ENCODE data around the gene FAH. TPM values are rescaled to one million over a fixed set of nuclear protein-coding genes. Genes with fewer than 3 reads are reported as not detected.
A peak's percentile ranks its signal among the peaks of the same experiment; 100 is the strongest.

Gene FAH
- total RNA-seq, 1 experiment from 2014 or later = 21.5 TPM

DNA sequence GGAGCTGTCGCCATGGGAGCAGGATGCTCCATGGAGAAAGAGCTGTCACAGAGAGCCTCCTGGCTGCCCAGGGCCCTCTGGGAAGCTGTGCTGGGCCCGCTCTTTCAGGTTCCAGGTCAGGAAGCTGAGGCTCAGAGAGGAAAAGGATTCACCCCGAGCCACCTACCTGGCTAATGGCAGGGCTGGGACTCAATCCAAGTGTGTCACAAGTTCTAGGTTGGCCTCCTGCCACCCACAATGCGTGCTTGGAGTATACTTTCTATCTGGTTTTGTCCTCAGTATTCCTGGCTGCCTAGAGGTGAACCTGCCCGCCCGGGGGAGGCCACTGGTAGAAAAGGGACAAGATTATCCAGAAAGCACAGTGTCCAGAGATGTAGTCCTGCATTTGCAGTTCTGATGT is 23.6 kb downstream of the FAH start:
- no peak overlapping the region for H2BK15ac ChIP-seq (ENCODE audit: low read depth, low read length)
- no peak overlapping the region for H3K14ac ChIP-seq (ENCODE audit: insufficient read depth, low read length)
- no peak overlapping the region for H3K56ac ChIP-seq (ENCODE audit: insufficient read length, low read depth, low read length)
- H3K27ac Mint-ChIP-seq = peak overlapping the region in 1 of 3 experiments; percentile 83; a peak in 2 of 7 replicates
- no peak overlapping the region for H3K9ac ChIP-seq (ENCODE audit: extremely low read depth, insufficient read length, low read length)
- H3K79me2 ChIP-seq (ENCODE audit: insufficient read depth, low read length) = no peaks in the 10 kb centered on the region
- no peaks in the 10 kb centered on the region for H3K27me3 ChIP-seq (ENCODE audit: insufficient read depth, low read length)
- no peaks in the 10 kb centered on the region for H3K4me1 ChIP-seq (ENCODE audit: insufficient read depth, low read length)
- H2BK5ac ChIP-seq (ENCODE audit: insufficient read length, low read length) = no peak overlapping the region
- H2AK5ac ChIP-seq (ENCODE audit: insufficient read length, low read length) = no peak overlapping the region
- H3K79me1 ChIP-seq (ENCODE audit: insufficient read depth, low read depth, low read length, poor library complexity, severe bottlenecking) = no peaks in the 10 kb centered on the region
- no peak overlapping the region for H3K18ac ChIP-seq (ENCODE audit: insufficient read length, low read depth, low read length)
- no peak overlapping the region for H2AFZ ChIP-seq (ENCODE audit: low read length)
- H4K5ac ChIP-seq (ENCODE audit: insufficient read length, low read depth, low read length) = no peak overlapping the region
- no peaks in the 10 kb centered on the region for H3K9me3 Mint-ChIP-seq
- no CpG with 5 or more reads among the region's 6 CpGs for WGBS (ENCODE audit: extremely low coverage, insufficient read length, low lambda C conversion rate)
- H3K4me3 Mint-ChIP-seq = no peak overlapping the region
- H3K36me3 Mint-ChIP-seq (ENCODE audit: insufficient read depth in 1 of 3, low read depth in 3 of 3) = peaks cover 6 to 27% (median 7%) of the 10 kb centered on the region in 3 experiments; a peak in 5 of 7 replicates
- TF ChIP-seq, protein P1, sequence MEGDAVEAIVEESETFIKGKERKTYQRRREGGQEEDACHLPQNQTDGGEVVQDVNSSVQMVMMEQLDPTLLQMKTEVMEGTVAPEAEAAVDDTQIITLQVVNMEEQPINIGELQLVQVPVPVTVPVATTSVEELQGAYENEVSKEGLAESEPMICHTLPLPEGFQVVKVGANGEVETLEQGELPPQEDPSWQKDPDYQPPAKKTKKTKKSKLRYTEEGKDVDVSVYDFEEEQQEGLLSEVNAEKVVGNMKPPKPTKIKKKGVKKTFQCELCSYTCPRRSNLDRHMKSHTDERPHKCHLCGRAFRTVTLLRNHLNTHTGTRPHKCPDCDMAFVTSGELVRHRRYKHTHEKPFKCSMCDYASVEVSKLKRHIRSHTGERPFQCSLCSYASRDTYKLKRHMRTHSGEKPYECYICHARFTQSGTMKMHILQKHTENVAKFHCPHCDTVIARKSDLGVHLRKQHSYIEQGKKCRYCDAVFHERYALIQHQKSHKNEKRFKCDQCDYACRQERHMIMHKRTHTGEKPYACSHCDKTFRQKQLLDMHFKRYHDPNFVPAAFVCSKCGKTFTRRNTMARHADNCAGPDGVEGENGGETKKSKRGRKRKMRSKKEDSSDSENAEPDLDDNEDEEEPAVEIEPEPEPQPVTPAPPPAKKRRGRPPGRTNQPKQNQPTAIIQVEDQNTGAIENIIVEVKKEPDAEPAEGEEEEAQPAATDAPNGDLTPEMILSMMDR (conservative IDR thresholded peaks at IDR 0.05) = no peak
- no peak overlapping the region for H2BK12ac ChIP-seq (ENCODE audit: insufficient read length, low read depth, low read length)
- H2BK120ac ChIP-seq (ENCODE audit: low read depth, low read length, poor library complexity, severe bottlenecking) = no peak overlapping the region
- H3K23me2 ChIP-seq (ENCODE audit: insufficient read length, low read depth, low read length, poor library complexity, severe bottlenecking) = no peaks in the 10 kb centered on the region
- H3K27me3 Mint-ChIP-seq (ENCODE audit: low read depth) = no peaks in the 10 kb centered on the region
- no peaks in the 10 kb centered on the region for H3K9me3 ChIP-seq (ENCODE audit: control insufficient read depth, low read depth, low read length)
- no peak overlapping the region for H4K91ac ChIP-seq (ENCODE audit: insufficient read length, low read depth, low read length)
- no peak overlapping the region for H3K4ac ChIP-seq (ENCODE audit: low read depth, low read length)
- no peaks in the 10 kb centered on the region for H3K4me1 Mint-ChIP-seq
- no peak overlapping the region for H2BK20ac ChIP-seq (ENCODE audit: low read depth, low read length, poor library complexity, severe bottlenecking)
- H4K20me1 ChIP-seq (ENCODE audit: control insufficient read depth, insufficient read depth, insufficient read length) = peaks cover 4% of the 10 kb centered on the region
- H3T11ph ChIP-seq (ENCODE audit: low read length) = no peak overlapping the region
- H3K27ac ChIP-seq (ENCODE audit: insufficient read length, low read depth, low read length) = no peak overlapping the region
- no peak overlapping the region for H3K23ac ChIP-seq (ENCODE audit: insufficient read length, low read depth, low read length)
- H3K4me2 ChIP-seq (ENCODE audit: insufficient read depth, insufficient read length, low read length) = no peak overlapping the region
- H4K8ac ChIP-seq (replicated peaks; ENCODE audit: insufficient read length, low read depth, low read length) = no peak overlapping the region
- no peak for DNase-seq

All from H9 (cell line).